ENCODE measurements around the gene METTL13.

The METTL13 gene

GRCh38 chr1:171845998-171846397 is 64.5 kb downstream of the METTL13 start:
- H3K4me3 ChIP-seq (ENCODE audit: low read length), result no peak overlapping the region
- no peak for DNase-seq (ENCODE audit: low read depth)
- TF ChIP-seq, protein P1, sequence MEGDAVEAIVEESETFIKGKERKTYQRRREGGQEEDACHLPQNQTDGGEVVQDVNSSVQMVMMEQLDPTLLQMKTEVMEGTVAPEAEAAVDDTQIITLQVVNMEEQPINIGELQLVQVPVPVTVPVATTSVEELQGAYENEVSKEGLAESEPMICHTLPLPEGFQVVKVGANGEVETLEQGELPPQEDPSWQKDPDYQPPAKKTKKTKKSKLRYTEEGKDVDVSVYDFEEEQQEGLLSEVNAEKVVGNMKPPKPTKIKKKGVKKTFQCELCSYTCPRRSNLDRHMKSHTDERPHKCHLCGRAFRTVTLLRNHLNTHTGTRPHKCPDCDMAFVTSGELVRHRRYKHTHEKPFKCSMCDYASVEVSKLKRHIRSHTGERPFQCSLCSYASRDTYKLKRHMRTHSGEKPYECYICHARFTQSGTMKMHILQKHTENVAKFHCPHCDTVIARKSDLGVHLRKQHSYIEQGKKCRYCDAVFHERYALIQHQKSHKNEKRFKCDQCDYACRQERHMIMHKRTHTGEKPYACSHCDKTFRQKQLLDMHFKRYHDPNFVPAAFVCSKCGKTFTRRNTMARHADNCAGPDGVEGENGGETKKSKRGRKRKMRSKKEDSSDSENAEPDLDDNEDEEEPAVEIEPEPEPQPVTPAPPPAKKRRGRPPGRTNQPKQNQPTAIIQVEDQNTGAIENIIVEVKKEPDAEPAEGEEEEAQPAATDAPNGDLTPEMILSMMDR (conservative IDR thresholded peaks at IDR 0.05; ENCODE audit: low read length), result no peak

All from AG10803 (cell line).